Inferior parietal cortex (tissue), 1 donor: Measurements from ENCODE around the gene AHRR.

Experiments used
- DNase-seq: peaks from one replicate; pipeline ENCODE4 v3.0.0-alpha.2; 2016; ENCODE audit errors: extremely low spot score

AHRR gene

DNA sequence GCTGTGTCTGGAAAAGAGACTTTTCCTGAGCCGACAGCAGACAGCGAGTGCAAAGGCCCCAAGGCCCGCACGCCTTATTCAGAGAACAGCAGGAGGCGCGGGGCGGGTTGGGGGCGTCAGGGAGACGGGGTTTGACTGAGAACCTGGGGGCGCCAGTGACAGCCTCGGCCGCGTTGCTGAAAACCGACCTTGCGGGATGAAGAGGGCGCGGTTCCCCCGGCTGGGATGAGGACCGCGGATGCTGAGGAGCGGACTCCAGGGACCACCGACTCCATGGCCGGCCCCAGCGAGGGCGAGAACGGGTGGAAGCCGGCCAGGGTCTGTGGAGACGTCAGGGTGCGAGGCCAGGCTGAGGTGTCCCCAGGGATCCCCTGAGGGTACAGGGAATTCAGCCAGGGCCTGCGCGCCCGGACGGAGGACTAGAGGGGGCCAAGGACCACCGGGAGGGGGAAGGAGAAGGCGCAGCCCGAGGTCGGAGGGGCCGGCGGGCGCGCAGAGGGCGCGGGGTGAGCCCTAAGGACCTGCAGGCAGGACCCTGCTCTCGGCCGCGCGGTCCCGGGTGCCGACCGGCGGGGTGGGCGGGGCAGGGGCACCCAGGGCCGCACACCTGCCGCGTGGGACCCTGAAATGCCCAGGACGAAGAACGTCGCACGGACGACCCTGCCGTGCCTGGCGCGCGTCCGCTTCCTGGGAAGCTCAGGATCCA, 837 bp upstream of the AHRR start:
- DNase-seq, result no peak

DNA sequence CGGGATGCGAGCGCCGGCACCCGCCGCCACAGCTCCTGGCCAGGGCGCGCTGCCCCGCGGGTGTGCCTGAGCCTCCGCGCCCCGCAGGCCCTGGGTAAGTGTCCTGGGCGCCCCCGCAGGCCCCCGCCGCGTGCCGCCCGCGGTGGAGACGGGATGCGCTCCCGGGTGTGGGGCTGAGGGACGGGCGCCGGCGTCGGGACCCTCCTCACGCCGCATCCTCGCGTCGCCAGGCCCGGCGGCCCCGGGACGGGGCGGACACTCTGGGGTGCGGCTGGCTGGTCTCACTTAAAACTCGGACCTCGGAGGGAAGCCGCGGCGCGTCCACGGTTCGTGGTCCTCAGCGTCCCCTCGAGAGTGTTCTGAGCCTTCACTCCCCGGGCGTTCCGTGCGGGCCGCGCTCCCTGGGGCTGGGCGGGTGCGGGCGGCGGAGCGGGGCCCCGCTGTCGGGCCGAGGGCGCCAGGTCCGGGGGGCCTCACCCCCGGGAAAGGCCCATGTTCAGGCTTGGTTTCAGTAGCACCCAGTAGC, 275 bp downstream of the AHRR start:
- DNase-seq, result no peak

DNA sequence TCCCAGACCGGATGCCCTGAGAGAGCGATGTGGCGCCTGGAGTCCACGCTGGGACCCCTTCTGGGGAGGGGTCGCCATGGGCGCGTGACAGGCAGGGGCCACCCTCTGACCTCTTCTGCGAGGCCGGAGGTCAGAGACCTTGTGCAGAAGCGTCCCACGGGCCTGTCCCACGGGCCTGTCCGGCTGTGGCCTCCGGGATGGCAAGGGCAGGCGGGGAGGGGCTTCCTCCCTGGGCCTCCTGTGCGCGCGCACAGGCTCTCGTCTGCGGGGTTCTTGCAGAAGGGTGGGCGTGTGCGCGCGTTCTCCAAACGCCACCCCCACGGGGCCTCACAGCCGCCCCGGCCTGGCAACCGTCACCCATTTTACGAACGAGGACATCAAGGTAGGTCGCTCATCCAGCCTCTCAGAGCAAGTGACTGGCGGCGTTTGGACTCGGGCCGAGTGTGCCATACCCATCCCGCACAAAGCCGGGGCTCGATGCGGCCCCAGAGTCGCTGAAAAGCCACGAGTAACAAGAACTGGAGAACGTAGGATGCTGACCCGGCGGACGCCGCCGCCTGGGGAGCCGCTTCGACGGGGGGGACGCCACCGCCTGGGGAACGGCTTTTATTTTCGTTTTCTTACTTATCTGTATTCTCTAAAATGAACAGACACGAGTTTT, 897 bp downstream of the AHRR start:
- no peak for DNase-seq

DNA sequence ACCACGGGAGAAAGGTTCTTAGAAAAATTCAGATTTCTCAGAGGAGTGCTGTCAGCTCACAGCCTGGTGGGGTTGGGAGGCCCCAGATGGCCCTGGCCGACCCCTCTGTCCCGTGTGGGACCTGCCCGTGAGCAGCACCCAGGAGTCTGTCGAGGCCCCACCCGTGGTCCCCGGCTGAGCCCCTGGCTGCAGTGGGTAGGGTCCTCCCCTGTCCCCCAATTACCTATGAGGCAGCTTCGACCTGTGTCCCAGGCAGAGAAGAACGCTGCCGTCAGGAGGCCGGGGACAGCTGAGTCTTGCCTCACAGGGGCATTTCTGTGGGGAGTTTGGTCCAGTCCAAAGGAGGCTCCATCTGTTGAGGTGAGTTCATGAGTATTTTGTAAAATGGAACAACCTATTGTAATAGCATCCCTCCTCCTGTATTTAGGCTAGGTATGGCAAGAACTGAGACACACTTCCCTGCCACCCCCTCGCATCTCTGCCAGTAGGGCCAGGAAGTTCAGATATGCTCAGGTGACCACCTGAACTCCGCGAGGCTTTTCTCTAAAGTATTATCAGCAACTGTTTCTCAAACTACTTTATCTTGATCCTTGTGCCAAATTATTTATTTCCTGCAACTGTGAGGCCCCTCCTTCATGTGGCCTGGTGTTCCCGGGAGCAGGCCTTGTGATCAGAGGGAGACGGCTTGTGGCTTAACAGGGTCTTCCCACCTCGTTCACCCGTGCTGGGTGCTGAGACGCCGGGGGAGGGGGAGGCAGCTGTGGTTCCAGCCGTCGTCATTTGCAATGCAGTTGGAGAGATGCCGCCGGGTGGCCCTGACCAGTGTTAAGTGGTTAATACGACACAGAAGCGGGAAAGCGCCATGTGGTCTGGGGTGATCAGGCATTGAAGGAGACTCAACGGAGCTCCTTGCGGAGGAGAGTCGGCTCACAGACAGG, 1.7 kb downstream of the AHRR start:
- DNase-seq, result no peak

DNA sequence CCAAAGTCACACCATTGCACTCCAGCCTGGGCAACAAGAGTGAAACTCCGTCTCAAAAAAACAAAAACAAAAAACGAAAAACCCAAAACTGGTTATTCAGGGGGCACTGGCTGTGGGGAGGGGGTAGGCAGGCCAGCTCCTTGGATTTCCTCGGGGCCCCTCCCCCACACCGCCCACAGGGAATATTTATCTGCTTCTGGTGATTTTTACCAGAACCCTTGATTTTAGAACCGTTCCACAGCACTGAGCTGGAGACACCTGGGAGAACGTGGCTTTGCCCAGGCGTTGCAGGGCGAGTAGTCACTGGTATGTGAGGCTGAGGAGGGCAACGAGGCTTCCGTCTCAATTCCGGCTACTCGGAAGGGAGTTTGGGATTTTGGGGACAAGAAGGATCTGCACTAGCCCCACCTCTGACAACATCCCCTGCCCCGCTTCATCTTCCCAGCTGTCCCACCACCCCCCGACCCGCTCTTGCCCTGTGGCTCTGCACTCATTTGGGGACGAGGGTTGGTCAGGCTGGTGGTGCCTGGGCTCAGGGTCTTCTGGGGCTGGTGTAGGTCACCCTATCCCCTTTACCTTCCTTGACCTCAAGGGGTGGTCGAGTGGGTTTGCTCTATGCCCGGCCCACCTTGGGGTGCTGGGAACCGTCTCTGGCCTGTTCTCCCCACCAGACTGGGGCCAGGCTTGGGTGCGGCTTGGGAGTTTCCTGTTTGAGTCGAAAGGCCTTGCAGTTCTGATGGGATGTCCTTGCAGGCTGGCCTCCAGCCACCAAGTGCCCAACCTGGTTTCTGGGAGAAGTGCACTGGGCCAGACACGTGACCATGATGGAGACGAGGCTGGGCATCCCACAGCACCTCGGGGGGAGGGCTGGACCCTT, 3.5 kb downstream of the AHRR start:
- DNase-seq, result no peak

DNA sequence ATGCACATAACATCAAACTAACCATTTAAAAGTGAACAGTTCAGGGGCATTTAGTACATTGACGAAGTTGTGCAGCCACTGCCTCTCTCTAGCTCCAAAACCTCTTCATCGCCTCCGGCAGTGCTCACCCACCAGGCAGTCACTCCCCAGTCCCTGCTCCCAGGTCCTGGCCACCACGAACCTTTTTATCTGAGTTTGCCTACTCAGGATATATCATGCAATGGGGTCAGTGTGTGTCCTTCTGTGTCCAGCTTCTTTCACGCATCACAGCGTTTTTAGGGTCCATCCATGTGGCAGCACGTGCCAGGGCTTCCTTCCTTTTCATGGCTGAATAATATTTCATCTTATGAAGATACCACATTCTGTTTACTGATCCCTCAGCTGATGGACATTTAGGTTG, 4.6 kb downstream of the AHRR start:
- no peak for DNase-seq

DNA sequence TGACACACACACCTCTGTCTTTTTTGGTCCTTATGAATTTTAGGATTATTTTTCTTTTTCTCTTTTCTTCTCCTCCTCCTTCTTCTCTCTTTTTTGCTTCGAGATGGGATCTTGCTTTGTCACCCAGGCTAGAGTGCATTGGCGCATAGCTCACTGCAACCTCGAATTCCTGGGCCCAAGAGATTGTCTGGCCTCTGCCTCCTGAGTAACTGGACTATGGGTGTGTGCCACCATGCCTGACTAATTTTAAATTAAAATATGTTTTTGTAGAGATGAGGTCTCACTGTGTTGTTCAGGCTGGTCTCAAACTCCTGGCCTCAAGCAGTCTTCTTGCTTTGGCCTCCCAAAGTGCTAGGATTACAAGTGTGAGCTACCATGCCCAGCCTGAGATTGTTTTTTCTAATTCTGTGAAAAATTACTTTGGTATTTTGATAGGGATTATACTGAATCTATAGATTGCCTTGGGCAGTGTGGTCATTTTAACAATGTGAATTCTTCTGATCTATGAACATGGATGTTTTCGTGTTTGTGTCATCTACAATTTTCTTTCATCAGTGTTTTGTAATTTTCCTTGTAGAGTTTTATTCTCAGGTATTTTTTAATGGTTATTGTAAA, 7.7 kb downstream of the AHRR start:
- DNase-seq, result no peak

DNA sequence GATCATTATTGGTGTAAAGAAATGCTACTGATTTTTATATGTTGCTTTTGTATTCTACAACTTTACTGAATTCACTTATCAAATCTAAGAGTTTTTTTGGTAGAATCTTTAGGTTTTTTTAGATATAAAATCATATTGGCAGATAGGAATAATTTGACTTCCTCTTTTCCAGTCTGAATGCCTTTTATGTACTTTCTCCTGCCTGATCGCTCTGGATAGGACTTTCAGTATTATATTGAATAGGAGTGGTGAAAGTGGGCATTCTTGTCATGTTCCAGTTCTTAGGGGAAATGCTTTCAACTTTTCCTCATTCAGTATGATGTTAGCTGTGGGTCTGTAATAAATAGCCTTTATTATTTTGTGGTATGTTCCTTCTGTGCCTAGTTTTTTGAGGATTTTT, 8.3 kb downstream of the AHRR start:
- DNase-seq, result no peak

DNA sequence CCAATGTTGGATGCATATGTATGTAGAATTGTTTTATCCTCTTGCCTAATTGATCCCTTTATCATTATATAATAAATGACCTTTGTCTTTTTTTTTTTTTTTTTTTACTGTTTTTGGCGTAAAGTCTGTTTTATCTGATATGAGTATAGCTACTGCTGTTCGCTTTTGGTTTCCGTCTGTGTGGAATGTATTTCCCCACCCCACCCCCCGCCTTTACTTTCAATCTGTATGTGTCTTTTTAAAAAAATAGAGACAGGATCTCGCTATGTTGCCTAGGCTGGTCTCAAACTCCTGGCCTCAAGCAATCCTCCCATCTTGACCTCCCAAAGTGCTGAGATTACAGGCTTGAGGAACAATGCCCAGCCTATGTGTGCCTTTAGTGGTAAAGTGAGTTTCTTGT, 11.3 kb downstream of the AHRR start:
- no peak for DNase-seq

DNA sequence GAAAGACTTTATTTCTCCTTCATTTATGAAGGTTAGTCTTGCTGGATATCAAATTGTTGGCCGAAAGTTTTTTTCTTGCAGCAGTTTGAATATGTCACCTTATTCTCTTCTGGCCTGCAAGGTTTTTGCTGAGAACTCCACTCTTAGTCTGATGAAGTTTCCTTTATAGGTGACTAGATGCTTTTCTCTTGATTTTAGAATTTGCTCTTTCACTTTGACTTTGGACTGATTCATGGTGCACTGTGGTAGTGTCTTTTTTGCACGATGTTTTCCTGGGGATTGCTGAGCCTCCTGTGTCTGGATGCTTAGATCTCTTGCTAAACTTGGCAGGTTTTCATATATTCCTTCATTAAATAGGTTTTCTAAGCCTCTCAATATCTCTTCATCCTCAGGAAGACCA, 12.4 kb downstream of the AHRR start:
- no peak for DNase-seq

DNA sequence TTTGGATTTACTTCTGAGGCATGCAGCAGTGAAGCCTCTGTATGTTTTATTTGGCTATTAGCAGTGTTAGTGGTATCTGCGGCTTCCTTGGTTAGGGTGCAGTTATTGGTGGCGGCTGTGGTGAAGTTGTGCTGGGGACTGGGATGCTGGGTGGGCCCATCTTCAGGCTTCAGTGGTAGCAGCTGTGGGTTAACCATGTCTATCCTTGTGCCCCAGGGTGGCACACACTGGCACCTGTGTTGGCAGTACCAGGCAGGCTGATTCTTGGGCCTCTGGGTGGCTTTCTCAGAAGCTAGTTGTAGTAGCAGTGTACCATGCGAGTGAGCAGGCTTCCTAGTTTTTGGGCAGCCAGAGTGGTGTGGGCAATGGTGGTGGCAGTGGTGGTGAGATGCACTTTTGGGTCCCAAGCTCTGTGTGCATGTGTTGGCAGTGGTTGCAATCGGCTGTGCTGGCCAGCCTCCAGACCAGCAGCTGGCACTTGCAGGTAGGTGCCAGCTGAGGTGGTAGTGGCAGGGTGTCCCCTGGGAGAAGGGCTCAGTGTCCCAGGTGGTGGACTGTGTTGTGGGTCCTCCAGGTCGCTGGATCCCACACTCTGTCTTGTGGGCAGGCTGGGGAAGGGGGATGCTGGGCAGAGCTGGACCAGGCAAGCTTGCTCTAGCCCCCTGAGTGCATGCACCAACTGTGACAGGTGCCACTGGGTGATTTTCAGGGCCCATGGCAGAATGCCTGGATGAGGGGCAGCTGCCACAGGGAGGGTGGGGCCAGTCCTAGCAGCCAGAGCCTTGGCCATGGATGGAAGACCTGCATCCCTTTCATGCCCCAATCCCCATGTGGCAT, 13.6 kb downstream of the AHRR start:
- DNase-seq, result no peak

DNA sequence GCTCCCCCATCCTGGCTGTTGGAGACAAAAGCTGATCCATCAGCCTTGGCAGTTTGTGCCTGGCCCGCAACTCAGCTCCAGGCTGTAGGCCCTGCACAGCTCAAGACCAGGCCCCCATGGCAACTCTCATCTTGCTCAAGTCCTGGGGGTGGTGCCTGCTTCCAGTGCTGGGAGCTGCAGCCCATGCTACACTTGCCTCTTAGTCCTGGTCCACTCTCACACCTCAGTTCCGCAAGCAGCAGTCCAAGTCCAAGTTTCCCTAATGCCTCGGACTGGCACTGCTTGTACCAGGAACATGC, 14.2 kb downstream of the AHRR start:
- no peak for DNase-seq

DNA sequence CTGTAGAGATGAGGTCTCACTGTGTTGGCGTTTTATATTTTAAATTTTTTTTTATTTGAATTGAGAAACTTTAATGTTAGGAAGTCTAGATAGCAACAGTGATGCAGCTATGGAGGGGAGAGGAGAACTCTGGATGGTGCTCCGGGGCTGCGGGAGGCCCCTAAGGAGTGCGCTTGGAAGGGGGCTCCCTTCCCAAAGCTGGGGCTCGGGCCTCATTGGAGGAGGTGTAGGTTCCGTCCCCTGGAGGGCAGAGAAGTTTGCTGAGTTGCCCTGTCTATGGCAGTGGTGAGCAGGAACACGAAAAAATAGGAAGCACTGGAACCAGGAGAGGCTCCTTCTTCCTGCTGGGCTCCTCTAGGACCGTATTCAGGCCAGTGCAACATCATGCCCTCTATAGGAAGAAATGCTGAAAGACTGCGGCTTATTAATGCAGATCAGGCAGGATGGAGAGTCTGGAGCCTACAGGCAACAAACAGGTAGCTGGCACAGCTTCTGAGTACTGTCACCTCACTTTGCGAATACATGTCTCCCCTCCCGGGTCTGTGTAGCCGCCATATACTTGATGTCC, 16.1 kb downstream of the AHRR start:
- no peak for DNase-seq

DNA sequence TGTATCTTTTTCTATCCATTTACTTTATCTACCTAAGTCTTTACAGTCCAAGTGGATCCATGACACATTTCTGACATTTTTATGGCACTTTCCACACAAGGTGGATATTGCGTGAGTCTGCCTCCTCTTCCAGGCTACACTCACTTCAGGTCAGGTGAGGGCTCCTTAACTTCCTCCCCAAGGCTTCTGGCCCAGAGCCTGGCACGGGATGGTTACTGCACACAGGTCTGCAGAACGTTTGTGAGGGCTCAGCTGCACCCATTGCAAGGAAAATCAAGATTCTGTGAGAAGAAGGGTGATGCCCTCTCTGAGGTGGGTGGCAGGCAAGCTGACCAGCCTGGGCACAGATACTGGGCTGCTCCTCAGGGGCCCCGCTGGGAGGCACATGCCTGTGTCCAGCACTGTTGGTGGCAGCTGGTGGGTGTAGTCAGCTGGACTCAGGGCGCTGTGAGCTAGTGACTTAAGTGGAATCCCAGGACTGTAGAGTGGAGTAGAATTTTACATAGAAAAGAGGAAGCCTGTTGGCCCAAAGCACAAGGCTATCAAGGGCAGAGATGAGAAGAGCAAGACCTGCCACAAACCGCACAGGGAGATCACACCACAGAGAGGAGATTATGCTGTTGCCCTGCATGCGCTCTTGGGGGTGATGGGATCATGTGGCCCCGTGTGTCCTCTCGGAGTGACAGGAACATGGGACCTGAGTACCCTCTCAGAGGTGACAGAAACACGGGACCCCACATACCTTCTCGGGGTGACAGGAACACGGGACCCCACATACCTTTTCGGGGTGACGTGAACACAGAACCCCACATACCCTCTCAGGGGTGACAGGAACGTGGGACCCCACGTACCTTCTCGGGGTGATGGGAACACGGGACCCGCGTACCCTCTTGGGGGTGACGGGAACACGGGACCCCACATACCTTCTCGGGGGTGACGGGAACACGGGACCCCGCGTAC, 21.3 kb downstream of the AHRR start:
- DNase-seq, result no peak

DNA sequence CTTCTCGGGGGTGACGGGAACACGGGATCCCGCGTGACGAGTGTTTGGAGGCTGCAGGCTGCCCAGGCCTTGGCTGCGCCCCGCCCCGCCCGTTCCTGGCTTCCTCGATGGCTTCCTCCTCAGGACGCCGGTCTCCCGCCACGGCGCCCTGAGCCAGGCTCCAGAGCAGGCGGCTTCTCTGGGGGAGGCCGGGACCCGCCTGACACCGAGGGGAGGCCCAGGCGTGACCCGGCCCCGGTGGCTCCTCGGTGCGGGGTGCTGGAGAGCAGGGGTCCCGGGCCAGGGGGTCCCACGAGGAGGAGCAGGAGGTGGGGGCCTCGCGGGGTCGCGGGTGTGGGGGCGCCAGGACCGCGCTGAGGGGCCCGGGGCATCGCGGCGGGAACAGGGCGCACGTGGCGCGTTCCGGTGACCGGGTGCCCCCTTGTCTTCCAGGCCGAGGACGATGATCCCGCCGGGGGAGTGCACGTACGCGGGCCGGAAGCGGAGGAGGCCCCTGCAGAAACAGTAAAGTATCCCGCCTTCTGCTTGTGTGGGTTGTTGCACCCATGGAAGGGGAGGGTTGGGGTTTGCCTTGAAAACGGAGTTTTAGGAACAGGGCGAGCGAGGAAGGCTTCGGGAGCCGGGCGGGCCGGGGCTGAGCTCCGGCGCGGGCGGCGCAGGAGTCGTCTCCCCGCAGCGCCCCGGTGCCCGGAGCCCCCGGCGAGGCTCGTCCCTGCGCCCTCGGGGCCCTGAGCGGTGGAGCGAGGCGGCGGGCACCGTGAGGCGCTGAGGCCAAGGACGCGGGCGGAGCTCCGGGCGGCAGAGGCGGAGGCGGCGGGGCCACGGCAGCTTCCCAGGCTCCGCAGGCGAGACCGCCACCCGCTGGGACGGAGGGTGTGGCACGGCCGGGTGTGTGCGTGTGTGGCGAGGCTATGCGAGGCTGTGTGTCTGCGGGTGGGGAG, 22.2 kb downstream of the AHRR start:
- DNase-seq, result no peak

DNA sequence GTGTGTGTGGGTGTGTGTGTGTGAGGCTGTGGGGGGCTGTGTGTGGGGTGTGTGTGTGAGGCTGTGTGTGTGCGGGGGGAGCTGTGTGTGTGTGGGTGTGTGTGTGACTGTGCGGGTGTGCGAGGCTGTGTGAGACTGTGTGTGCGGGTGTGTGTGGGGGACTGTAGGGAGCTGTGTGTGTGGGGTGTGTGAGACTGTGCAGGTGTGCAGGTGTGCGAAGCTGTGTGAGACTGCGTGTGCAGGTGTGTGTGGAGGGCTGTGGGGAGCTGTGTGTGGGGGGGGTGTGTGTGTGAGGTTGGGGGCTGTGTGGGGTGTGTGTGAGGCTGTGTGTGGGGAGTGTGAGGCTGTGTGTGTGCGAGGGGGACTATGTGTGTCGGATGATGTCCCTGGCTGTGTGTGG, 23.2 kb downstream of the AHRR start:
- DNase-seq, result no peak

DNA sequence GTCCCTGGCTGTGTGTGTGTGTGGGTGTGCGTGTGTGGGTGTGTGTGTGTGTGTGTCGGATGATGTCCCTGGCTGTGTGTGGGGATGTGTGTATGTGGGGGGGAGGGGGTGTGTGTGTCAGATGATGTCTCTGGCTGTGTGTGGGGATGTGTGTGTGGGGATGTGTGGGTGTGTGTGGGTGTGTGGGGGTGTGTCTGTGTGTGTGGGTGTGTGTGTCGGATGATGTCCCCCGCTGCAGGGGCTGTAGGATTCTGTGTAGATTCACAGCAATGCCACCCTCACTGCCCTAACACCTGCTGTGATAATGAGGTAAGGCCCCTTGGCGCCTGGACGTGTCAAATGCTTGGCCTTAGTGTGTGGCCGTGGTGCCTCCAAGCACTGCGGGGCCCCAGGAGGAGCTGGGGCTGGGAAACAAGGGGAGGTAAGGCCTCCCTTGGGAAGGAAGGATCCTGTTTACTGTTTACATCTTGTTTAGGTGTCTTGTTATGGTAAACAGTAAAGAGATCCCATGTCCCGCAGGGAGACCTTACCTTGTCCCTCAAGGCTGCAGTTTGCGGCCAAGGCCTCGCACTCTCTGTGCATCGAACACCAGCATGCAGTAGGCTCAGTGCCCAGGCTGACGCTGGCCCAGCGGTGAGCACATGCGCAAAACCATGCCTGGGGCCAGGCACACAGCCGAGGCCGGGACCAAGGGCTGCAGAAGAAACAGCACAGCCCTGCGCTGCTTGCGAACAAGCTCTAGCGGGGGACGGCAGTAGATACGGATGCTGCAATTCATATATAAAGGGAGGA, 24.1 kb downstream of the AHRR start:
- DNase-seq, result no peak
